Measurements from ENCODE around the gene CRYBG3.
"Not testable (repeated sequence)": the region's sequence is repeated elsewhere in the genome, so short reads cannot be mapped to it uniquely, and the experiment has no call there.

The CRYBG3 gene

DNA sequence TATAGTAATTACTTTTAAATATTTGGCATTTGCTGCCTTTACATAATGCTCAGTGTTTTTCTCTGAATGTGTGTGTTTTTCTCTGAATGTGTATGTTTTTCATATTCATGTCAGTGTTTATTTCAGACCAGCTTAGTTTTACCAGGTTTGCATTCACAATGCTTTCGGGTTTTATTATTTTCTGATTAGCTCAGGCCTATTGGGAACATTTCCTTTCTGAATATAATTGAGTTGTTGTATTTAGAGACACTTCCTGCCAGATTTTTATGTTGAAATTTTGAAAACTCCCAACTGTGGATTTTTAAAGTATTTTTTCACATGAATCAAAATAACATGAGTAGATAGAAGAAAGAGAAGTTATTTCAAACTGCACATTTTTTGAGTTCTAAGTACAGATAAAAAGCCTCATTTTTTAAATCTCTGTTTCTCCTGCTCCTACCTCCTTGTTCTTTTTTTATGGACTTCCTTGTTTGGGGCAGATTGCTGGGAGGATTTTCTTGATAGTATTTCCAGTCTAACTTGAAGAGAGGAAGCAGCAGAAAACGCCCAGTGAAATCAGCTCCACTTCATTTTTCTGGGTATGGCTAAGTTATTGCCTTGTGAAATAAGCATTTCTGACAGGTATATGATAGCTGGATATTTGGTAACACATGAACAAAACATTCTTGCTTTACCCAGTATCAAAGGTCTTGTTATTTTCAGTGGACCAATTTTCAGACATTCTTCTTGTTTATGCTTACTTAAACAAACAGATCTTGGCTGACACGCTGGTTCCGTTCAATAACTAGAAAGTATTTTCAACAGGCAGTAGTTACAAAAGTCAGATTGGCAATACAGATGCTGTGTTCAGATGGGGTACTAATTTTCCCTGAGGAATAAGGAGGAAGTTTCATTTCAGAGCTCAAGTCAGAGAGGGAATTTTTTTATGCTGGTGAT is 79.8 kb downstream of the CRYBG3 start:
- no peak for DNase-seq

GRCh38 chr3:97909830-97910229 is 88.0 kb downstream of the CRYBG3 start:
- DNase-seq, result not testable (repeated sequence)

DNA sequence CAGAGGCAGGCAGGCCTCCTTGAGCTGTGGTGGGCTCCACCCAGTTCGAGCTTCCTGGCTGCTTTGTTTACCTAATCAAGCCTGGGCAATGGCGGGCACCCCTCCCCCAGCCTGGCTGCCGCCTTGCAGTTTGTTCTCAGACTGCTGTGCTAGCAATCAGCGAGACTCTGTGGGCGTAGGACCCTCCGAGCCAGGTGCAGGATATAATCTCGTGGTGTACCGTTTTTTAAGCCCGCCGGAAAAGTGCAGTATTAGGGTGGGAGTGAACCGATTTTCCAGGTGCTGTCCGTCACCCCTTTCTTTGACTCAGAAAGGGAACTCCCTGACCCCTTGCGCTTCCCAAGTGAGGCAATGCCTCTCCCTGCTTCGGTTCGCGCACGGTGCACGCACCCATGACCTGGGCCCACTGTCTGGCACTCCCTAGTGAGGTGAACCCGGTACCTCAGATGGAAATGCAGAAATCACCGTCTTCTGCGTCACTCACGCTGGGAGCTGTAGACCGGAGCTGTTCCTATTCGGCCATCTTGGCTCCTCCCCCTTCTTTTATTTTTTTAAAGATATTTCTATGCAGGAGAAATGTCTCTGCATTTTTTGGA is 88.5 kb downstream of the CRYBG3 start:
- not testable (repeated sequence) for DNase-seq

DNA sequence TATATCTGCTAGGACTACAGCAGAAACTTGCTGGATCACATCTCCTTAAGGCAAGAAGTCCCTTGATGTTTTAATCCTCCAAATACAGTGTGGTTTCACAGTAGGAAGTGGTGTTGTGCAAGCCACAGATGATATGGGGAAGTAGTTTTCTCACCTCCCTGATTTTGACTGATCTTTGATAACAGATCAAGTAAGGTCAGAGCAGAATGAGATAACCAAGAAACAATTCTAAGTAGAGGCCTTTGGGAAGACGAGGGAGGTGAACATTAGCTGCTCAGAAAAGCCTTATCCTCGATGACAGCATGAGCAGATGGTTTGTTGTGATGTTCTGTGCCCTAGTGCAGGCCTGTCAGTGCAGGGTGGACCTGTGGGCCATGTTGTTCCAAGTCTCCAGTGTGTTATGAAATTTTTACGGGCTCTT is 89.1 kb downstream of the CRYBG3 start:
- no peak for DNase-seq

DNA sequence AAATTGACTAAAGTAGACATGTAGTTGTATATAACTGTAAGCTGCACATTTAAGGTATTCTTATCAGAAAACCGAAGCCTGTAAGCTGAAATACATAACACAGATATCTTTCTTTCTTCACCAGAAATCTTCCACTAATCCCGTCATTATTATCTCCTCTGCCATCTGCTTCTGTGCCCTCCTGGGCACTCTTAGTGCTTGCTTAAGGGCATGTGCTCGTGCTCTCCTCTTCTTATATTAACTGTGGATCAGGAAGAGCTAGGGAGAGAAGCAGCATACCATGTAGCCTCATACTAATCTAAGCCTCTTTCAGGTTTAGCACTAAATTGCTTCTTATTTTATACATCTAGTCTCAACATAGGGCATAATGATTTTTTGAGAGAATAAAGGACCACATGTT is 89.6 kb downstream of the CRYBG3 start:
- DNase-seq, result no peak

DNA sequence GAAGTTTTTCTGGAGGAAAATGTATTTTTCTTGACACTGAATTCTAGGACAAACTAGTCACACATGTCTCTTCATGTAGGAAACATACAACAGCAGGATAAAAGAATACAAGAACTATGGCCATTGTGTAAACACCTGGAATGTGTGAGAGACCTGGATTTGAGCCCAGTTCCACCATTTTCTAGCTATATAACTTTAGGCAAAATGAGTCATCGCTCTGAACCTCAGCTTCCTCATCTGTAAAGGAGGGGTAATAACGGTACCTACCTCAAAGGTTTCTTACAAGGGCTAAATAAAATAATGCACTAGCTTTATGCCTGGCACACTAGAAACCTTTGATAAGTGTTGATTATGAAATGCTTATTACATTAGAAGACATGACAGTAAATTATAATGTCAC is 92.6 kb downstream of the CRYBG3 start:
- no peak for DNase-seq

- DNase-seq, result no peak
Observed at GRCh38 chr3:97916576-97916975, 94.8 kb downstream of the CRYBG3 start.

- DNase-seq, result no peak
Observed at GRCh38 chr3:97917813-97918536, 96.2 kb downstream of the CRYBG3 start.

GRCh38 chr3:97927704-97928103 is 105.9 kb downstream of the CRYBG3 start:
- DNase-seq, result no peak

DNA sequence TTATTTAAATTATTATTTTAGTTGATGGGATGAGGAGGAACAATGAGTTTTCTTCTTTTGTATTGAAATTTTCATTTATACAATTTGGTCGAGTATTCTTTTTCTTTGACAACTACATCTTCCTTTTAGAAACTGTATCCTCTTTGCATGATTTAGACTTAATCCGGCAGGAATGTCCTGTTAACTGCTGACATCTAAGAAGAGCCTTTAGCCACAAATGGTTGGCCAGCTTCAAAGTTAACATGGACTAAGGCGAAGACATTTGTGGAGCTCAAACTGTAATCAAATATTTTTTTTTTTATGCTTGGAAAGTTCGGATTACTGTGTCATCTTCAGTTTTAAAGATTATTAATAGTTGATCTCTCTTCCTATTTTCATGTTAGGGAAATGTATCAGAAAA is 107.2 kb downstream of the CRYBG3 start:
- DNase-seq, result no peak

- no peak for DNase-seq
Observed at GRCh38 chr3:97930018-97930417, 108.2 kb downstream of the CRYBG3 start.

- no peak for DNase-seq
Observed at GRCh38 chr3:97931218-97931617, 109.4 kb downstream of the CRYBG3 start.

- DNase-seq, result no peak
Observed at GRCh38 chr3:97932387-97932801, 110.6 kb downstream of the CRYBG3 start.

DNA sequence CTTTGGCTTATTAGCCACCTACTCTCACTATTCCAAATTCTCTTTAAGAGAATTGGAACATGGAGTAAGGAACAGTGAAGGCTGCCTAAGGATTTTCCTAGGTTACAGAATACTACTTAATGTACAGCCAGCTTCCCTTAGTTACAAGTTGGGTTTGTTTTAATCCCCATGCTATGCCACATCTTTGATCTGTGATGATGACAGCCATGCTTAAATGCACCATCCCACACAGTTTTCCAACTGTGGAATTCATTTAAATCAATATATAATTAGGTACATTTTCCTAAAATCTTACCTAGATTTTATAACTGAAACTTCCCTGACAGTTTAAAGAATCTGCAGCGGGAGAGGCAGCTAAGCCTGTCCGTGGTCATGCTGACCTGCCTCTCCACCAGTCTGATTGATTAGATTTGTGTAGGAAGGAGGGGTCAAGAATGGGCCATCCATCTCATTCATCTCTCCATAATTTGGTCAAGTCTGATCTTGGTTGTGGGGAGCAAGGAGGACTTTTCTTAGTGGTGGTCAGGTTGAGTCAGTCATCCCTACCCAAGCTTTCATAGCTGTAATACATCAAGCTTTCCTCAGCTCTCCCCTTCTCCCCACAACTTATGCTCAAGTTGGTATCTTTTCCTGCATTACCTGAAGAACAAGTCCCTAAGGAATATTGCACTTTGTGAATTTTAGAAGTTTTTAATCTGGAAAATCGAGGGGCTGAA is 113.3 kb downstream of the CRYBG3 start:
- DNase-seq, result no peak

GRCh38 chr3:97935842-97936241 is 114.0 kb downstream of the CRYBG3 start:
- DNase-seq, result no peak

- DNase-seq, result no peak
Observed at GRCh38 chr3:97937205-97937604, 115.4 kb downstream of the CRYBG3 start.

DNA sequence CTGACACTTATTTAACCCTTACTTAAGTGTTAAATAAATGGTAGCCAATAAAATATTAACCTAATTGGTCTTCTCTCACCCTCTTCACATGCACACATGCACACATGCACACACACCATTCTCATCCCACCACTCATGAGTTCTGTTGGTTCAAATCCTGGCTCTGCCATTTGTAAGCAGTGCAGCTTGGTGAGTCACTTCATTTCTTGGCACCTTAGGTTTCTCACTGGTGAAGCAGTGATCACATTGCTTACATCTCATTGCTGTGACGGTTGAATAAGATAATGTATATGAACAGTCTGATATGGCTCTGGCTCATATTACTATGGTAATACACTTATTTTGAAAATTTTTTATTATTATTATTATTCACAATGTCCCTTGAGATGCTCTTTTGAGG is 116.6 kb downstream of the CRYBG3 start:
- DNase-seq, result no peak

GRCh38 chr3:97939401-97939800 is 117.6 kb downstream of the CRYBG3 start:
- no peak for DNase-seq

- DNase-seq, result no peak
Observed at GRCh38 chr3:97940034-97940433, 118.2 kb downstream of the CRYBG3 start.

GRCh38 chr3:97942801-97943546 is 121.2 kb downstream of the CRYBG3 start:
- no peak for DNase-seq

DNA sequence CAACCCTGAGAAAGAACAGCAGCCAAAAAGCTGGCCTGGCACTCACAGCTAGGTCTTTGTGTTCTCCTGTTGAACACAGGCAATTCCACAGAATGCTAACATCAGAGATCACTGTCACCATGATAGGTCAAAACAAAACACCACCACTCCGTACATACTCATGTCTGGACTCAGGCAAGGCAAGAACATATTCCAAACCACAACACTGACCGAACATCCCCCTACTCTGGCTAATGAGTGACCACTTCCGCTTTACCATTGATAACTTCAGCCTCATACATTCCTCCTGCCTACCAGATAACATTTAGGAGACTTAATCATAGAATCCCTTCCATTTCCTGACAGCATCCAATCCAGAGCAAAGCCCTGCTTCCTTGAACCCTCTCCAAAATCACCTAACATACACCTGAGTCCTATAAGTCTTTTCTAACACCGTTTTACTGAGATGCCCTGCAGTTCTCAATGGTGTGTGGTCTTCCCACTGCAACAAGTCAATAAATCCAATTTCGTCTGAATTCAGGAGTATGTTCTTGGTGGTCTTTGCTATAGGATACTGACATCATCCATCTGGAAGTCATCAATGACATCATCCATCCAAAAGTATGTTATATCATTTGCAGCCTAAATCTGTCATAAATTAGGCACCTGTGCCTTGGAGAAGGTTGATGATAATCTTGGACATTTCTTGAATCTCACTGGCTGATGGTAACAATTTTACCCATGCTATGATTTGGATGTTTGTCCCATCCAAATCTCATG is 126.7 kb downstream of the CRYBG3 start:
- DNase-seq, result no peak

DNA sequence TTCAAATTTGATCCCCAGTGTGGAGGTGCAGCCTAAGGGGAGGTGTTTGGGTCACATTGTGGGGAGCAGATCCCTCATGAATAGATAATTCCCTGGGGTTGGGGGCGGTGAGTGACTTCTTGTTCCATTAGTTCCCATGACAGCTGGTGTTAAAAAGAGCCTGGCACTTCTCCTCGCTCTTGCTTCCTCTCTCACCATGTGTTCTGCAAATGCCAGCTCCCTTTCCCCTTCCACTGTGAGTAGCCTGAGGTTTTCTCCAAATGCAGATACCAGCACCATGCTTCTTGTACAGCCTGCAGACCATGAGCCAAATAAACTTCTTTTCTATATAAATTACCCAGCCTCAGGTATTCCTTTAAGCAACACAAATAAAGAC is 127.3 kb downstream of the CRYBG3 start:
- DNase-seq, result no peak
